Uterus (tissue), 2 donors: ENCODE data around the gene PRF1.

Experiments
- CTCF ChIP-seq, 4 experiments: fragments of 200-600 bp in 2 of 4; fragments of 450-650 bp in 2 of 4; sonication (generic) in 2 of 4; IDR thresholded peaks; one replicate each; pipeline ENCODE4 v1.5.1; 2016 to 2019; ENCODE audit warnings: antibody characterized with exemption in 4 of 4, mild to moderate bottlenecking in 2 of 4, moderate library complexity in 1 of 4
- POLR2A ChIP-seq, 2 donors: fragments of 450-650 bp; IDR thresholded peaks; one replicate each; pipeline ENCODE4 v1.6.1; 2016; ENCODE audit warnings: antibody characterized with exemption in 2 of 2, mild to moderate bottlenecking in 1 of 2, moderate library complexity in 1 of 2

- TF ChIP-seq CTCF (IDR thresholded peaks at IDR 0.05) (no peak), POLR2A (IDR thresholded peaks at IDR 0.05) (no peak)
These were observed 14.3 kb downstream of the PRF1 start for GRCh38 chr10:70588255-70588654.
